Fibroblast of villous mesenchyme (primary cell): Measurements from ENCODE around the gene NDUFC2. TPM values are rescaled to one million over a fixed set of nuclear protein-coding genes. Genes with fewer than 3 reads are reported as not detected.
"Not testable (repeated sequence)": the region's sequence is repeated elsewhere in the genome, so short reads cannot be mapped to it uniquely, and the experiment has no call there.

ENCODE experiments used
- DNase-seq: peaks from one replicate; pipeline ENCODE4 v3.0.0-alpha.2; 2010; ENCODE audit warnings: low read depth
- H3K4me3 ChIP-seq: 2 replicates; pipeline ENCODE4 v1.5.1; 2011; ENCODE audit warnings: low read depth, mild to moderate bottlenecking, low read length
- CTCF ChIP-seq: IDR thresholded peaks from 2 replicates; pipeline ENCODE4 v1.5.1; 2012; ENCODE audit warnings: low read depth, mild to moderate bottlenecking, low read length; ENCODE audit not compliant: insufficient read depth
- total RNA-seq: library from RNA; depleted of rRNA; stranded (reverse); fragments of >200 nt; gene quantifications from 2 replicates; pipeline ENCODE4 v1.2.3, GENCODE V29; 2012

NDUFC2 gene
- total RNA-seq, 1 donor: 120 TPM

GRCh38 chr11:78078218-78079167 is 1.2 kb downstream of the NDUFC2 start:
- DNase-seq: peak; percentile 7
- peak overlapping the region; percentile 96 for H3K4me3 ChIP-seq
- TF ChIP-seq CTCF: no peak

- not testable (repeated sequence) for H3K4me3 ChIP-seq, DNase-seq
Observed at GRCh38 chr11:78077592-78077991, 2.1 kb downstream of the NDUFC2 start.

GRCh38 chr11:78076733-78077403 is 2.8 kb downstream of the NDUFC2 start:
- no peak for DNase-seq
- no peak overlapping the region for H3K4me3 ChIP-seq
- no peak for TF ChIP-seq CTCF

- DNase-seq: no peak
- no peak overlapping the region for H3K4me3 ChIP-seq
- no peak for TF ChIP-seq CTCF
Observed at GRCh38 chr11:78074756-78075155, 4.9 kb downstream of the NDUFC2 start.

- TF ChIP-seq CTCF: no peak
- DNase-seq: no peak
- no peak overlapping the region for H3K4me3 ChIP-seq
Observed at GRCh38 chr11:78072455-78072854, 7.2 kb downstream of the NDUFC2 start.

GRCh38 chr11:78071717-78072116 is 7.9 kb downstream of the NDUFC2 start:
- DNase-seq: no peak
- TF ChIP-seq CTCF: no peak
- no peak overlapping the region for H3K4me3 ChIP-seq

GRCh38 chr11:78070621-78071020 is 9.0 kb downstream of the NDUFC2 start:
- no peak overlapping the region for H3K4me3 ChIP-seq
- no peak for DNase-seq
- TF ChIP-seq CTCF: no peak
